SK-N-SH treated with all-trans-retinoic acid at 6 μM for 48 hours (cell line): ENCODE measurements around the gene SUV39H2.

Experiments used
- ISL1 ChIP-seq: fragments of 250-450 bp; sonication (Bioruptor Pico); IDR thresholded peaks from 2 replicates; pipeline ENCODE4 v2.1.2; 2022; ENCODE audit warnings: mild to moderate bottlenecking, moderate library complexity
- PPARA ChIP-seq: fragments of 250-450 bp; sonication (Bioruptor Pico); IDR thresholded peaks from 2 replicates; pipeline ENCODE4 v1.5.0; 2020; ENCODE audit warnings: mild to moderate bottlenecking, borderline replicate concordance
- RARB ChIP-seq: fragments of 250-450 bp; sonication (Bioruptor Pico); IDR thresholded peaks from 2 replicates; pipeline ENCODE4 v1.8.0; 2021; ENCODE audit warnings: mild to moderate bottlenecking, moderate library complexity
- SNAI2 ChIP-seq: fragments of 250-450 bp; sonication (Bioruptor Pico); IDR thresholded peaks from 2 replicates; pipeline ENCODE4 v1.5.0; 2020; ENCODE audit warnings: mild to moderate bottlenecking, moderate library complexity
- ZC3H10 ChIP-seq: fragments of 250-450 bp; sonication (Bioruptor Pico); IDR thresholded peaks from 2 replicates; pipeline ENCODE4 v1.5.1; 2021; ENCODE audit warnings: mild to moderate bottlenecking, moderate library complexity
- ZFP3 ChIP-seq: fragments of 250-450 bp; sonication (Bioruptor Pico); IDR thresholded peaks from 2 replicates; pipeline ENCODE4 v1.5.0; 2020; ENCODE audit warnings: mild to moderate bottlenecking, moderate library complexity
- ZFP30 ChIP-seq: fragments of 450-650 bp; formaldehyde crosslinking; IDR thresholded peaks from 2 replicates; pipeline ENCODE4 v1.5.0; 2022; ENCODE audit warnings: mild to moderate bottlenecking, moderate library complexity
- TF ChIP-seq, protein P1 (sequence below): fragments of 250-450 bp; sonication (Bioruptor Pico); IDR thresholded peaks from 2 replicates; pipeline ENCODE4 v1.5.1; 2020; ENCODE audit warnings: low read depth, mild to moderate bottlenecking, moderate library complexity
- TF ChIP-seq, protein P2 (sequence below): fragments of 250-450 bp; sonication (Bioruptor Pico); IDR thresholded peaks from 2 replicates; pipeline ENCODE4 v1.8.0; 2020; ENCODE audit warnings: mild to moderate bottlenecking, moderate library complexity, borderline replicate concordance
- TF ChIP-seq, protein P3 (sequence below): fragments of 250-450 bp; sonication (Bioruptor Pico); IDR thresholded peaks from 2 replicates; pipeline ENCODE4 v1.5.0; 2020; ENCODE audit warnings: mild to moderate bottlenecking, moderate library complexity

DNA sequence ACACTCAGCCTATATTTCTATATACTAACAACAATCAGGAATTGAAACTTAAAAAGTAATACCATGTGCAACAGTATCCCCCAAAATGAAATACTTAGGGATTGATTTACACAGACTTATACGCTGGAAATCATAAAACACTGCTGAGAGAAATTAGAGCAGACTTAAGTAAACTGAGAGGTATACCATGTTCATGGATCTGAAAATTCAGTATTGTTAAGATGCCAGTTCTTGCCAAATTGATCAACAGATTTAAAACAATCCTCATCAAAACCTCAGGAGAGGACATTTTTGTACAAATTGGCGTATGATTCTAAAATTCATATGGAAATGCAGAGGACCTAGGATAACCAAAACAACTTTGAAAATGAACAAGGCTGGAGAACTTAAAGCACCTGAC is 37.9 kb downstream of the SUV39H2 start:
- no peak for TF ChIP-seq ISL1 (CRISPR knock-in tag)
- TF ChIP-seq ZFP3 (CRISPR knock-in tag): no peak
- no peak for TF ChIP-seq RARB (CRISPR knock-in tag)
- no peak for TF ChIP-seq ZC3H10 (CRISPR knock-in tag)
- TF ChIP-seq, protein P1, sequence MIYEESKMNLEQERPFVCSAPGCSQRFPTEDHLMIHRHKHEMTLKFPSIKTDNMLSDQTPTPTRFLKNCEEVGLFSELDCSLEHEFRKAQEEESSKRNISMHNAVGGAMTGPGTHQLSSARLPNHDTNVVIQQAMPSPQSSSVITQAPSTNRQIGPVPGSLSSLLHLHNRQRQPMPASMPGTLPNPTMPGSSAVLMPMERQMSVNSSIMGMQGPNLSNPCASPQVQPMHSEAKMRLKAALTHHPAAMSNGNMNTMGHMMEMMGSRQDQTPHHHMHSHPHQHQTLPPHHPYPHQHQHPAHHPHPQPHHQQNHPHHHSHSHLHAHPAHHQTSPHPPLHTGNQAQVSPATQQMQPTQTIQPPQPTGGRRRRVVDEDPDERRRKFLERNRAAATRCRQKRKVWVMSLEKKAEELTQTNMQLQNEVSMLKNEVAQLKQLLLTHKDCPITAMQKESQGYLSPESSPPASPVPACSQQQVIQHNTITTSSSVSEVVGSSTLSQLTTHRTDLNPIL (CRISPR knock-in tag): no peak
- TF ChIP-seq, protein P2, sequence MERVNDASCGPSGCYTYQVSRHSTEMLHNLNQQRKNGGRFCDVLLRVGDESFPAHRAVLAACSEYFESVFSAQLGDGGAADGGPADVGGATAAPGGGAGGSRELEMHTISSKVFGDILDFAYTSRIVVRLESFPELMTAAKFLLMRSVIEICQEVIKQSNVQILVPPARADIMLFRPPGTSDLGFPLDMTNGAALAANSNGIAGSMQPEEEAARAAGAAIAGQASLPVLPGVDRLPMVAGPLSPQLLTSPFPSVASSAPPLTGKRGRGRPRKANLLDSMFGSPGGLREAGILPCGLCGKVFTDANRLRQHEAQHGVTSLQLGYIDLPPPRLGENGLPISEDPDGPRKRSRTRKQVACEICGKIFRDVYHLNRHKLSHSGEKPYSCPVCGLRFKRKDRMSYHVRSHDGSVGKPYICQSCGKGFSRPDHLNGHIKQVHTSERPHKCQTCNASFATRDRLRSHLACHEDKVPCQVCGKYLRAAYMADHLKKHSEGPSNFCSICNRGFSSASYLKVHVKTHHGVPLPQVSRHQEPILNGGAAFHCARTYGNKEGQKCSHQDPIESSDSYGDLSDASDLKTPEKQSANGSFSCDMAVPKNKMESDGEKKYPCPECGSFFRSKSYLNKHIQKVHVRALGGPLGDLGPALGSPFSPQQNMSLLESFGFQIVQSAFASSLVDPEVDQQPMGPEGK (CRISPR knock-in tag): no peak
- TF ChIP-seq, protein P3, sequence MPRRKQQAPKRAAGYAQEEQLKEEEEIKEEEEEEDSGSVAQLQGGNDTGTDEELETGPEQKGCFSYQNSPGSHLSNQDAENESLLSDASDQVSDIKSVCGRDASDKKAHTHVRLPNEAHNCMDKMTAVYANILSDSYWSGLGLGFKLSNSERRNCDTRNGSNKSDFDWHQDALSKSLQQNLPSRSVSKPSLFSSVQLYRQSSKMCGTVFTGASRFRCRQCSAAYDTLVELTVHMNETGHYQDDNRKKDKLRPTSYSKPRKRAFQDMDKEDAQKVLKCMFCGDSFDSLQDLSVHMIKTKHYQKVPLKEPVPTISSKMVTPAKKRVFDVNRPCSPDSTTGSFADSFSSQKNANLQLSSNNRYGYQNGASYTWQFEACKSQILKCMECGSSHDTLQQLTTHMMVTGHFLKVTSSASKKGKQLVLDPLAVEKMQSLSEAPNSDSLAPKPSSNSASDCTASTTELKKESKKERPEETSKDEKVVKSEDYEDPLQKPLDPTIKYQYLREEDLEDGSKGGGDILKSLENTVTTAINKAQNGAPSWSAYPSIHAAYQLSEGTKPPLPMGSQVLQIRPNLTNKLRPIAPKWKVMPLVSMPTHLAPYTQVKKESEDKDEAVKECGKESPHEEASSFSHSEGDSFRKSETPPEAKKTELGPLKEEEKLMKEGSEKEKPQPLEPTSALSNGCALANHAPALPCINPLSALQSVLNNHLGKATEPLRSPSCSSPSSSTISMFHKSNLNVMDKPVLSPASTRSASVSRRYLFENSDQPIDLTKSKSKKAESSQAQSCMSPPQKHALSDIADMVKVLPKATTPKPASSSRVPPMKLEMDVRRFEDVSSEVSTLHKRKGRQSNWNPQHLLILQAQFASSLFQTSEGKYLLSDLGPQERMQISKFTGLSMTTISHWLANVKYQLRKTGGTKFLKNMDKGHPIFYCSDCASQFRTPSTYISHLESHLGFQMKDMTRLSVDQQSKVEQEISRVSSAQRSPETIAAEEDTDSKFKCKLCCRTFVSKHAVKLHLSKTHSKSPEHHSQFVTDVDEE (CRISPR knock-in tag): no peak
- TF ChIP-seq PPARA: no peak
- no peak for TF ChIP-seq ZFP30 (CRISPR knock-in tag)
- no peak for TF ChIP-seq SNAI2
